Measurements from ENCODE around the gene GPC5.
"Not testable (repeated sequence)": the region's sequence is repeated elsewhere in the genome, so short reads cannot be mapped to it uniquely, and the experiment has no call there.

GPC5 gene

GRCh38 chr13:92535222-92536006, 1137.0 kb downstream of the GPC5 start:
- no peak for DNase-seq
- Histone ChIP-seq H3K4me2 (ENCODE audit: low read length) (no peak overlapping the region), H3K79me1 (ENCODE audit: low read length) (no peaks in the 10 kb centered on the region), H2BK5ac (ENCODE audit: low read length) (no peak overlapping the region), H4K8ac (ENCODE audit: low read depth, low read length) (no peak overlapping the region), H2BK120ac (ENCODE audit: low read depth, low read length) (no peak overlapping the region), H3K4me3 (ENCODE audit: low read length) (no peak overlapping the region), H3K23ac (ENCODE audit: low read length) (no peak overlapping the region), H3K56ac (ENCODE audit: low read length) (no peak overlapping the region), H3K18ac (ENCODE audit: low read length) (no peak overlapping the region), H4K5ac (ENCODE audit: low read length) (no peak overlapping the region), H2AK5ac (ENCODE audit: low read length) (no peak overlapping the region), H3K27me3 (ENCODE audit: insufficient read depth, low read length, poor library complexity) (no peaks in the 10 kb centered on the region), H2BK15ac (replicated peaks; ENCODE audit: low read depth) (no peak overlapping the region), H3K27ac (ENCODE audit: low read depth, low read length) (no peak overlapping the region), H3K4ac (ENCODE audit: low read depth, low read length) (no peak overlapping the region), H3K79me2 (ENCODE audit: control insufficient read depth, insufficient read depth, low read length) (no peaks in the 10 kb centered on the region), H3K9ac (ENCODE audit: low read length) (no peak overlapping the region), H3K36me3 (ENCODE audit: control insufficient read depth, insufficient read depth, low read length) (no peaks in the 10 kb centered on the region), H3K4me1 (ENCODE audit: control insufficient read depth, low read depth, low read length) (no peaks in the 10 kb centered on the region)
- no CpG with 5 or more reads among the region's 6 CpGs for WGBS (ENCODE audit: extremely low coverage, insufficient coverage, low lambda C conversion rate)

GRCh38 chr13:92537471-92537870, 1139.0 kb downstream of the GPC5 start:
- H3K79me2 ChIP-seq (ENCODE audit: control insufficient read depth, insufficient read depth, low read length) = no peaks in the 10 kb centered on the region
- no peak overlapping the region for H3K56ac ChIP-seq (ENCODE audit: low read length)
- no peak overlapping the region for H4K5ac ChIP-seq (ENCODE audit: low read length)
- H2AK5ac ChIP-seq (ENCODE audit: low read length) = no peak overlapping the region
- DNase-seq = no peak
- H3K36me3 ChIP-seq (ENCODE audit: control insufficient read depth, insufficient read depth, low read length) = no peaks in the 10 kb centered on the region
- H2BK15ac ChIP-seq (replicated peaks; ENCODE audit: low read depth) = no peak overlapping the region
- whole genome bisulfite sequencing (ENCODE audit: extremely low coverage, insufficient coverage, low lambda C conversion rate) = no CpG with 5 or more reads among the region's 2 CpGs
- H2BK5ac ChIP-seq (ENCODE audit: low read length) = no peak overlapping the region
- no peaks in the 10 kb centered on the region for H3K27me3 ChIP-seq (ENCODE audit: insufficient read depth, low read length, poor library complexity)
- H3K18ac ChIP-seq (ENCODE audit: low read length) = no peak overlapping the region
- H3K4me1 ChIP-seq (ENCODE audit: control insufficient read depth, low read depth, low read length) = no peaks in the 10 kb centered on the region
- H3K23ac ChIP-seq (ENCODE audit: low read length) = no peak overlapping the region
- no peak overlapping the region for H3K9ac ChIP-seq (ENCODE audit: low read length)
- H3K79me1 ChIP-seq (ENCODE audit: low read length) = no peaks in the 10 kb centered on the region
- no peak overlapping the region for H4K8ac ChIP-seq (ENCODE audit: low read depth, low read length)
- H3K4me2 ChIP-seq (ENCODE audit: low read length) = no peak overlapping the region
- no peak overlapping the region for H3K27ac ChIP-seq (ENCODE audit: low read depth, low read length)
- no peak overlapping the region for H2BK120ac ChIP-seq (ENCODE audit: low read depth, low read length)
- no peak overlapping the region for H3K4me3 ChIP-seq (ENCODE audit: low read length)
- no peak overlapping the region for H3K4ac ChIP-seq (ENCODE audit: low read depth, low read length)

GRCh38 chr13:92538164-92538563, 1139.7 kb downstream of the GPC5 start:
- Histone ChIP-seq H2BK120ac (ENCODE audit: low read depth, low read length) (no peak overlapping the region), H4K8ac (ENCODE audit: low read depth, low read length) (no peak overlapping the region), H2BK5ac (ENCODE audit: low read length) (no peak overlapping the region), H3K36me3 (ENCODE audit: control insufficient read depth, insufficient read depth, low read length) (no peaks in the 10 kb centered on the region), H3K4me1 (ENCODE audit: control insufficient read depth, low read depth, low read length) (no peaks in the 10 kb centered on the region), H2BK15ac (replicated peaks; ENCODE audit: low read depth) (no peak overlapping the region), H3K4me2 (ENCODE audit: low read length) (no peak overlapping the region), H3K23ac (ENCODE audit: low read length) (no peak overlapping the region), H3K4me3 (ENCODE audit: low read length) (no peak overlapping the region), H3K18ac (ENCODE audit: low read length) (no peak overlapping the region), H3K56ac (ENCODE audit: low read length) (no peak overlapping the region), H3K79me2 (ENCODE audit: control insufficient read depth, insufficient read depth, low read length) (no peaks in the 10 kb centered on the region), H3K27ac (ENCODE audit: low read depth, low read length) (no peak overlapping the region), H4K5ac (ENCODE audit: low read length) (no peak overlapping the region), H3K27me3 (ENCODE audit: insufficient read depth, low read length, poor library complexity) (no peaks in the 10 kb centered on the region), H3K79me1 (ENCODE audit: low read length) (no peaks in the 10 kb centered on the region), H3K9ac (ENCODE audit: low read length) (no peak overlapping the region), H3K4ac (ENCODE audit: low read depth, low read length) (no peak overlapping the region), H2AK5ac (ENCODE audit: low read length) (no peak overlapping the region)
- no peak for DNase-seq
- no CpG with 5 or more reads among the region's 3 CpGs for WGBS (ENCODE audit: extremely low coverage, insufficient coverage, low lambda C conversion rate)

DNA sequence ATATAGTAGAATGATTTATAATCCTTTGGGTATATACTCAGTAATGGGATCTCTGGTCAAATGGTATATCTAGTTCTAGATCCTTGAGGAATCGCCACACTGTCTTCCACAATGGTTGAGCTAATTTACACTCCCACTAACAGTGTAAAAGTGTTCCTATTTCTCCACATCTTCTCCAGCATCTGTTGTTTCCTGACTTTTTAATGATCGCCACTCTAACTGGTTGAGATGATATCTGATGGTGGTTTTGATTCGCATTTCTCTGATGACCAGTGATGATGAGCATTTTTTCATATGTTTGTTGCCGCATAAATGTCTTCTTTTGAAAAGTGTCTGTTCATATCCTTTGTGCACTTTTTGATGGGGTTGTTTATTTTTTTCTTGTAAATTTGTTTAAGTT, 1140.7 kb downstream of the GPC5 start:
- H3K4me2 ChIP-seq (ENCODE audit: low read length); H2AK5ac ChIP-seq (ENCODE audit: low read length); H2BK15ac ChIP-seq (replicated peaks; ENCODE audit: low read depth); H3K27me3 ChIP-seq (ENCODE audit: insufficient read depth, low read length, poor library complexity); DNase-seq; H3K56ac ChIP-seq (ENCODE audit: low read length); H4K8ac ChIP-seq (ENCODE audit: low read depth, low read length); H3K9ac ChIP-seq (ENCODE audit: low read length); H3K4ac ChIP-seq (ENCODE audit: low read depth, low read length); H2BK5ac ChIP-seq (ENCODE audit: low read length); H3K4me3 ChIP-seq (ENCODE audit: low read length); H3K4me1 ChIP-seq (ENCODE audit: control insufficient read depth, low read depth, low read length); H4K5ac ChIP-seq (ENCODE audit: low read length); H3K36me3 ChIP-seq (ENCODE audit: control insufficient read depth, insufficient read depth, low read length); H3K79me1 ChIP-seq (ENCODE audit: low read length); H3K23ac ChIP-seq (ENCODE audit: low read length); H3K27ac ChIP-seq (ENCODE audit: low read depth, low read length); H3K79me2 ChIP-seq (ENCODE audit: control insufficient read depth, insufficient read depth, low read length); H3K18ac ChIP-seq (ENCODE audit: low read length); H2BK120ac ChIP-seq (ENCODE audit: low read depth, low read length): not testable (repeated sequence)
- WGBS (ENCODE audit: extremely low coverage, insufficient coverage, low lambda C conversion rate) = no CpG with 5 or more reads among the region's 4 CpGs

DNA sequence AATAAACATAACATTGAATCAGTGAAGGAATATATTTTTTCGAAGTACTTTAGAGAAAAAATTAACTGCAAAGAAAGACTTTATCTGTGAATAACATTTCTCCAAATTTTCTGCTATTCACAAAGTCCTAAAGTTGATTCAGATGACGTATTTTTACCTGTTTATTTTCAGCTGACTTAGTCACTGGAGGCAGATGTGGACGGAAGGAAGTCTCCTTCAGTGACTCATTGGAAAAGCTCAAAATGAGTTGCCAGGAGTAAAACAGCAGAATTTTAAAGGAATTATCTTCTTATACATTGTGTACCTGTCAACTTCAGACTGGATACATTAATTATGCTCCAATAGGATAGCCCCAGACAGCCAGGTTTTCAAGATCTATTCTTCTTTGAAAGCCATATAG, 1148.8 kb downstream of the GPC5 start:
- Histone ChIP-seq H2BK15ac (replicated peaks; ENCODE audit: low read depth) (no peak overlapping the region), H3K27me3 (ENCODE audit: insufficient read depth, low read length, poor library complexity) (no peaks in the 10 kb centered on the region), H4K5ac (ENCODE audit: low read length) (no peak overlapping the region), H2BK5ac (ENCODE audit: low read length) (no peak overlapping the region), H3K4ac (ENCODE audit: low read depth, low read length) (no peak overlapping the region), H3K23ac (ENCODE audit: low read length) (no peak overlapping the region), H3K4me2 (ENCODE audit: low read length) (no peak overlapping the region), H3K36me3 (ENCODE audit: control insufficient read depth, insufficient read depth, low read length) (no peaks in the 10 kb centered on the region), H3K9ac (ENCODE audit: low read length) (no peak overlapping the region), H3K56ac (ENCODE audit: low read length) (no peak overlapping the region), H3K79me2 (ENCODE audit: control insufficient read depth, insufficient read depth, low read length) (no peaks in the 10 kb centered on the region), H3K79me1 (ENCODE audit: low read length) (no peaks in the 10 kb centered on the region), H3K18ac (ENCODE audit: low read length) (no peak overlapping the region), H4K8ac (ENCODE audit: low read depth, low read length) (no peak overlapping the region), H3K27ac (ENCODE audit: low read depth, low read length) (no peak overlapping the region), H2AK5ac (ENCODE audit: low read length) (no peak overlapping the region), H3K4me3 (ENCODE audit: low read length) (no peak overlapping the region), H2BK120ac (ENCODE audit: low read depth, low read length) (no peak overlapping the region), H3K4me1 (ENCODE audit: control insufficient read depth, low read depth, low read length) (no peaks in the 10 kb centered on the region)
- no CpG with 5 or more reads among the region's 3 CpGs for WGBS (ENCODE audit: extremely low coverage, insufficient coverage, low lambda C conversion rate)
- DNase-seq = no peak

- no CpG with 5 or more reads among the region's 1 CpG for WGBS (ENCODE audit: extremely low coverage, insufficient coverage, low lambda C conversion rate)
- no peak overlapping the region for H4K8ac ChIP-seq (ENCODE audit: low read depth, low read length)
- H3K56ac ChIP-seq (ENCODE audit: low read length) = no peak overlapping the region
- H3K18ac ChIP-seq (ENCODE audit: low read length) = no peak overlapping the region
- no peak for DNase-seq
- no peak overlapping the region for H2BK5ac ChIP-seq (ENCODE audit: low read length)
- H3K36me3 ChIP-seq (ENCODE audit: control insufficient read depth, insufficient read depth, low read length) = no peaks in the 10 kb centered on the region
- no peak overlapping the region for H4K5ac ChIP-seq (ENCODE audit: low read length)
- no peak overlapping the region for H2BK15ac ChIP-seq (replicated peaks; ENCODE audit: low read depth)
- no peak overlapping the region for H3K23ac ChIP-seq (ENCODE audit: low read length)
- no peak overlapping the region for H2BK120ac ChIP-seq (ENCODE audit: low read depth, low read length)
- H3K27ac ChIP-seq (ENCODE audit: low read depth, low read length) = no peak overlapping the region
- H2AK5ac ChIP-seq (ENCODE audit: low read length) = no peak overlapping the region
- no peak overlapping the region for H3K4me2 ChIP-seq (ENCODE audit: low read length)
- H3K79me2 ChIP-seq (ENCODE audit: control insufficient read depth, insufficient read depth, low read length) = no peaks in the 10 kb centered on the region
- H3K27me3 ChIP-seq (ENCODE audit: insufficient read depth, low read length, poor library complexity) = no peaks in the 10 kb centered on the region
- H3K4me3 ChIP-seq (ENCODE audit: low read length) = no peak overlapping the region
- no peaks in the 10 kb centered on the region for H3K79me1 ChIP-seq (ENCODE audit: low read length)
- H3K4ac ChIP-seq (ENCODE audit: low read depth, low read length) = no peak overlapping the region
- no peaks in the 10 kb centered on the region for H3K4me1 ChIP-seq (ENCODE audit: control insufficient read depth, low read depth, low read length)
- no peak overlapping the region for H3K9ac ChIP-seq (ENCODE audit: low read length)
These were observed 1150.9 kb downstream of the GPC5 start for GRCh38 chr13:92549276-92549675.
